Coronary artery (tissue), 2 donors: ENCODE data around the gene NEUROG1.
A peak's percentile ranks its signal among the peaks of the same experiment; 100 is the strongest.

ENCODE experiments used
- DNase-seq: peaks from one replicate; pipeline ENCODE4 v3.0.0-alpha.2; 2017; ENCODE audit warnings: low spot score
- H3K27ac ChIP-seq, 2 donors: fragments of 200-600 bp; sonication (generic); one replicate each; pipeline ENCODE4 v1.5.1; 2016 to 2019
- H3K4me3 ChIP-seq: fragments of 200-600 bp; sonication (generic); 2 replicates; pipeline ENCODE4 v1.5.1; 2016; ENCODE audit warnings: mild to moderate bottlenecking, moderate library complexity
- TF ChIP-seq, protein P1 (sequence below): fragments of 200-600 bp; sonication (generic); IDR thresholded peaks from one replicate; pipeline ENCODE4 v1.5.1; 2019; ENCODE audit warnings: antibody characterized with exemption

Gene NEUROG1

GRCh38 chr5:135535820-135536801 lies at the start of gene NEUROG1:
Gene NEUROG1 (minus strand): TSS chr5:135535964. CDS start chr5:135535690, 274 bp downstream.
- TF ChIP-seq, protein P1, sequence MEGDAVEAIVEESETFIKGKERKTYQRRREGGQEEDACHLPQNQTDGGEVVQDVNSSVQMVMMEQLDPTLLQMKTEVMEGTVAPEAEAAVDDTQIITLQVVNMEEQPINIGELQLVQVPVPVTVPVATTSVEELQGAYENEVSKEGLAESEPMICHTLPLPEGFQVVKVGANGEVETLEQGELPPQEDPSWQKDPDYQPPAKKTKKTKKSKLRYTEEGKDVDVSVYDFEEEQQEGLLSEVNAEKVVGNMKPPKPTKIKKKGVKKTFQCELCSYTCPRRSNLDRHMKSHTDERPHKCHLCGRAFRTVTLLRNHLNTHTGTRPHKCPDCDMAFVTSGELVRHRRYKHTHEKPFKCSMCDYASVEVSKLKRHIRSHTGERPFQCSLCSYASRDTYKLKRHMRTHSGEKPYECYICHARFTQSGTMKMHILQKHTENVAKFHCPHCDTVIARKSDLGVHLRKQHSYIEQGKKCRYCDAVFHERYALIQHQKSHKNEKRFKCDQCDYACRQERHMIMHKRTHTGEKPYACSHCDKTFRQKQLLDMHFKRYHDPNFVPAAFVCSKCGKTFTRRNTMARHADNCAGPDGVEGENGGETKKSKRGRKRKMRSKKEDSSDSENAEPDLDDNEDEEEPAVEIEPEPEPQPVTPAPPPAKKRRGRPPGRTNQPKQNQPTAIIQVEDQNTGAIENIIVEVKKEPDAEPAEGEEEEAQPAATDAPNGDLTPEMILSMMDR, result no peak
- no peak within 1 kb of the TSS for H3K27ac ChIP-seq
- no peak for DNase-seq
- H3K4me3 ChIP-seq, result peak within 1 kb of the TSS; percentile 51

DNA sequence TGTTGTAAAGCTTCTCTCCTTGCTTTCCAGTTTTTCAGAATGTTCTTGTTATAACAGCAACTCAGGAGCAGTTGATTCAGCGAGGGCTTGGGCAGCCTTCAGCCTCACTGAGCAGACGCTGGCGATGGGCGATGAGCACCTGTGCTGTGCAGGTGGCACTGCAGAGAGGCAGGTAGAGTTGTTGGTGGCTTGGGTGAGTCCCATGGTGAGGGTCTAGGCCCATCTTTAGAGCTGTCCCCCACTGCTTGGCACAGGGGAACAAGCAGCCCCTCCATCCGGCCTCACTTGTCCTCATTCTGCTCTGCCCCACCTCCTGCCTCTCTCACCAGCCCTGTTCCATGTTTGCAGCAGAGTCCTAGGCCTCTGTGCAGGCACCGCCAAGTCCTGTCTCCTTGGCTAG lies 49.2 kb upstream of the NEUROG1 start:
- TF ChIP-seq, protein P1, result no peak
- DNase-seq, result no peak
- Histone ChIP-seq H3K27ac (no peak overlapping the region), H3K4me3 (no peak overlapping the region)

GRCh38 chr5:135584276-135584675 lies 48.5 kb upstream of the NEUROG1 start:
- Histone ChIP-seq H3K4me3 (no peak overlapping the region), H3K27ac (no peak overlapping the region)
- no peak for DNase-seq
- TF ChIP-seq, protein P1, result no peak

- no peak for DNase-seq
- TF ChIP-seq, protein P1, result no peak
- Histone ChIP-seq H3K4me3 (no peak overlapping the region), H3K27ac (no peak overlapping the region)
Measured at GRCh38 chr5:135582099-135582781, 46.5 kb upstream of the NEUROG1 start.

- no peak for DNase-seq
- peak within 1 kb of the TSS in 1 of 2 donors; percentile 45 for H3K27ac ChIP-seq
- TF ChIP-seq, protein P1, result no peak
- H3K4me3 ChIP-seq, result peak within 1 kb of the TSS; percentile 68
Measured at GRCh38 chr5:135578685-135579341, 43.0 kb upstream of the NEUROG1 start, which contains the start of gene CXCL14. Gene CXCL14 (minus strand): TSS chr5:135578991. CDS start chr5:135578778, 213 bp downstream.

DNA sequence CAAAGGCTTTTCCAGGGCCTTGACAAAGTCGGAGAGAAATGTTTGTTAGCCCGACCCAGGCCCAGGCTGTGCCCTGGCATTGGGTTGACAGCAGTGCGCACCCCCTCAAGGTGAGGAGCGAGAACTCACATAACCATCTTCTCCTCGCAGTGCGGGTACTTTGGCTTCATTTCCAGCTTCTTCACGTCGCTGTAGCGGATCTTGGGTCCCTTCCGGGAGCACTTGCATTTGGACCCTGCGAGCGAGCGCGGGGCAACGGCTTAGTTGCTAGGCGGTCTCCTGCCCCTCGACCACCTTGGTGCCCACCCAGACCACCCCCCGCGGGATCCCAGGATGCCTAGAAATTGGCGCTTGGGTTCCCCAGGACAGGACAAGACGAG lies 42.5 kb upstream of the NEUROG1 start:
- DNase-seq, result no peak
- Histone ChIP-seq H3K4me3 (peak overlapping the region; percentile 68), H3K27ac (peak overlapping the region in 1 of 2 donors; percentile 45)
- TF ChIP-seq, protein P1, result no peak
